Adrenal gland (tissue), 12 donors: Measurements from ENCODE around the gene ACSL4. TPM values are rescaled to one million over a fixed set of nuclear protein-coding genes. Genes with fewer than 3 reads are reported as not detected.

Source experiments
- DNase-seq, 7 donors: peaks; one replicate each; pipeline ENCODE4 v3.0.0-alpha.2; 2019 to 2020
- H3K27ac ChIP-seq, 5 donors: fragments of 200-600 bp; sonication (generic) in 4 of 5; 1 replicate in 3 of 5; 2 replicates in 2 of 5; pipeline versions ENCODE4 v1.5.1 to v1.8.0; 2016 to 2020; ENCODE audit warnings: mild to moderate bottlenecking in 1 of 5
- H3K27me3 ChIP-seq: fragments of 200-600 bp; 2 replicates; pipeline ENCODE4 v1.8.0; 2021
- H3K36me3 ChIP-seq, 2 donors: fragments of 200-600 bp; replicated peaks in 1 of 2; 1 replicate in 1 of 2; 2 replicates in 1 of 2; pipeline versions ENCODE4 v1.5.1 to v1.8.0; 2018 to 2022
- H3K4me1 ChIP-seq, 2 donors: fragments of 200-600 bp; replicated peaks in 1 of 2; 1 replicate in 1 of 2; 2 replicates in 1 of 2; pipeline versions ENCODE4 v1.5.1 to v1.8.0; 2018 to 2021
- H3K4me3 ChIP-seq, 4 donors: fragments of 200-600 bp; sonication (generic) in 3 of 4; one replicate each; pipeline ENCODE4 v1.5.1; 2016 to 2018
- H3K9me3 ChIP-seq, 3 donors: fragments of 200-600 bp; sonication (generic) in 1 of 3; replicated peaks in 1 of 3; 1 replicate in 2 of 3; 2 replicates in 1 of 3; pipeline versions ENCODE4 v1.5.1 to v1.8.0; 2016 to 2021
- POLR2A ChIP-seq, 2 donors: fragments of 450-650 bp; IDR thresholded peaks; one replicate each; pipeline ENCODE4 v1.6.1; 2017; ENCODE audit warnings: antibody characterized with exemption in 2 of 2, mild to moderate bottlenecking in 2 of 2, moderate library complexity in 1 of 2
- WGBS, 4 donors: extraction: QIAGEN DNeasy Blood & Tissue Kit in 2 of 4; methylation state at CpG; one replicate each; pipeline versions ENCODE4 v1.1.5 to v1.1.7; 2013 to 2017; 5-methylcytosine and 5-hydroxymethylcytosine counted together
- intact Hi-C, 2 donors: fragments of 100-400 bp; cut with DNase I; formaldehyde crosslinking; loops; one replicate each; pipeline versions ENCODE4 v1.14.1 to v1.15.0; 2022 to 2023
- polyA plus RNA-seq, 3 donors: library from polyadenylated mRNA; stranded (reverse); fragments of 200-250 nt in 2 of 3; fragments of 350-450 nt in 1 of 3; fragmentation: Illumina TruSeq in 1 of 3; extraction: RNeasy Lipid Tissue Mini Kit (QIAGEN cat#74804) in 1 of 3; gene quantifications; one replicate each; pipeline ENCODE4 v1.2.3, GENCODE V29; 2013 to 2014
- total RNA-seq, 9 donors: library from RNA; depleted of rRNA in 4 of 9; stranded (reverse); fragments of >200 nt in 4 of 9; fragments of 120-200 nt in 1 of 9; fragmentation: NEBNext Ultra II Directional in 1 of 9; extraction: Animal tissue kit (Norgen Biotek cat#: 25700) in 1 of 9; gene quantifications; one replicate each; pipeline versions ENCODE4 v1.1.0 to v1.2.4, GENCODE V29; 2013 to 2023
- TF ChIP-seq, protein P1 (sequence below), 6 experiments: fragments of 450-650 bp in 4 of 6; fragments of 200-600 bp in 2 of 6; sonication (generic) in 1 of 6; IDR thresholded peaks; 1 replicate in 5 of 6; 2 replicates in 1 of 6; pipeline versions ENCODE4 v1.5.1 to v1.8.0; 2016 to 2021; ENCODE audit warnings: antibody characterized with exemption in 6 of 6, mild to moderate bottlenecking in 2 of 6, moderate library complexity in 1 of 6
- donor health status: healthy with polysubstance abuse.
- donor health status: Bipolar disorder and iron deficiency.
- donor health status: DM: yes; HTN: yes; CAD: no.
- donor health status: DM: no; HTN: no; CAD: no.
- donor health status: DM: no; HTN: no; CAD: no.
- donor health status: DM: yes; HTN: yes; CAD: no.

Gene ACSL4
- total and polyA plus RNA-seq, 12 donors: 16.9 to 192 (median 114) TPM

DNA sequence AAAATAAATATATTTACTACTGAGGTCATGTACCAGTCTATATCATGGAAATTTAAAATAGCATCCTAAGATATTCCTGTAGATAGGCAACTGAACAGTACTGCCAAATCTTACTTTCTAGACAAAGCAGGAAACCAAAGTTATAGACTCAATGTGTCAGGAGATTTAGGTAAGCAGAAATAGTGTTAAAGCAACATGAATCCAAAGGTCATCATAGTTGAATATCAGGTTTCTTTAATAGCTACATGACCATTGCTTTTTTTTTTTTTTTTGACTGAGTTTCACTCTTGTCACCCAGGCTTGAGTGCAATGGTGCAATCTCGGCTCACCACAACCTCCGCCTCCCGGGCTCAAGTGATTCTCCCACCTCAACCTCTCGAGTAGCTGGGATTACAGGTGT, 20.2 kb upstream of the ACSL4 start:
- Histone ChIP-seq H3K36me3 (no peaks in the 10 kb centered on the region), H3K27ac (no peak overlapping the region), H3K4me1 (no peaks in the 10 kb centered on the region), H3K27me3 (peaks cover 4% of the 10 kb centered on the region), H3K9me3 (no peaks in the 10 kb centered on the region), H3K4me3 (no peak overlapping the region)
- DNase-seq: no peak
- intact Hi-C loops: no loop called here
- no peak for TF ChIP-seq POLR2A (IDR thresholded peaks at IDR 0.05)
- TF ChIP-seq, protein P1, sequence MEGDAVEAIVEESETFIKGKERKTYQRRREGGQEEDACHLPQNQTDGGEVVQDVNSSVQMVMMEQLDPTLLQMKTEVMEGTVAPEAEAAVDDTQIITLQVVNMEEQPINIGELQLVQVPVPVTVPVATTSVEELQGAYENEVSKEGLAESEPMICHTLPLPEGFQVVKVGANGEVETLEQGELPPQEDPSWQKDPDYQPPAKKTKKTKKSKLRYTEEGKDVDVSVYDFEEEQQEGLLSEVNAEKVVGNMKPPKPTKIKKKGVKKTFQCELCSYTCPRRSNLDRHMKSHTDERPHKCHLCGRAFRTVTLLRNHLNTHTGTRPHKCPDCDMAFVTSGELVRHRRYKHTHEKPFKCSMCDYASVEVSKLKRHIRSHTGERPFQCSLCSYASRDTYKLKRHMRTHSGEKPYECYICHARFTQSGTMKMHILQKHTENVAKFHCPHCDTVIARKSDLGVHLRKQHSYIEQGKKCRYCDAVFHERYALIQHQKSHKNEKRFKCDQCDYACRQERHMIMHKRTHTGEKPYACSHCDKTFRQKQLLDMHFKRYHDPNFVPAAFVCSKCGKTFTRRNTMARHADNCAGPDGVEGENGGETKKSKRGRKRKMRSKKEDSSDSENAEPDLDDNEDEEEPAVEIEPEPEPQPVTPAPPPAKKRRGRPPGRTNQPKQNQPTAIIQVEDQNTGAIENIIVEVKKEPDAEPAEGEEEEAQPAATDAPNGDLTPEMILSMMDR (IDR thresholded peaks at IDR 0.05): no peak
- 84 to 93% (median 88%) methylated on average over 4 of the region's 4 CpGs for WGBS, 4 donors

DNA sequence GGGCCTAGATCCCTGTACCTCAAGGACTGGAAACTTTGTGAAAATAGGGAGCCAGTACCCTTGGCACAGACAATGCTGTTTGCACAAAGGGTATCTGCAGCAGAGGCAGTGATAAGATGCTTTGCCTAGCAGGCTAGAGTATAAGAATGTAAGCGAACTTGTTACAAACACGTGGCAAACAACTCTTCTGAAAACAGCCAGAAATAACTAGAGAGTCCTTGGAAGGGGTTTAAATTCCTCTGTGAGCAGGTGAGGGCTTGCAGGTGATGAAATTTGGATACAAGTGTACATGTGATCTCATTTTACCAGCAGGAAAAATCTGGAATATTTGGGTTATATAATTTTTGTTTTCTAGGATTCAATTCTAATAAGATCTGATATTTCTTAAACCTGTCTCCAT, 18.6 kb upstream of the ACSL4 start:
- 55 to 75% (median 64%) methylated on average over 2 of the region's 2 CpGs for WGBS, 4 donors
- H3K4me1 ChIP-seq: no peaks in the 10 kb centered on the region
- TF ChIP-seq POLR2A (IDR thresholded peaks at IDR 0.05): no peak
- TF ChIP-seq, protein P1 (IDR thresholded peaks at IDR 0.05): no peak

DNA sequence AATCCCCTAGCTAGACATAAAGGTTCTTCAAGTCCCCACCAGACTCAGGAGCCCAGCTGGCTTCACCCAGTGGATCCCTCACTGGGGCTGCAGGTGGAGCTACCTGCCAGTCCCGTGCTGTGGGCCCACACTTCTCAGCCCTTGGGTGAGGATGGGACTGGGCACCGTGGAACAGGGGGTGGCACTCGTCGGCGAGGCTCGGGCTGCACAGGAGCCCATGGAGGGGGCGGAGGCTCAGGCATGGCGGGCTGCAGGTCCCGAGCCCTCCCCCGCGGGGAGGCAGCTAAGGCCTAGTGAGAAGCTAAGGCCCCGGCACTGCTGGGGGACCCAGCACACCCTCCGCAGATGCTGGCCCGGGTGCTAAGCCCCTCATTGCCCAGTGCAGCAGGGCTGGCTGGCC, 16.1 kb upstream of the ACSL4 start:
- no peak overlapping the region for H3K4me3 ChIP-seq
- 86 to 100% (median 96%) methylated on average over 2 to 14 of the region's 14 CpGs; no CpG with 5 or more reads in 1 of the 4 donors for WGBS, 4 donors
- DNase-seq: no peak
- no peaks in the 10 kb centered on the region for H3K4me1 ChIP-seq
- intact Hi-C loops: no loop called here
- peaks cover 4% of the 10 kb centered on the region for H3K27me3 ChIP-seq
- H3K36me3 ChIP-seq: no peaks in the 10 kb centered on the region
- no peaks in the 10 kb centered on the region for H3K9me3 ChIP-seq
- no peak overlapping the region for H3K27ac ChIP-seq
- TF ChIP-seq POLR2A (IDR thresholded peaks at IDR 0.05): no peak
- TF ChIP-seq, protein P1 (IDR thresholded peaks at IDR 0.05): no peak

More for the DNA sequence above, 18.6 kb upstream of the ACSL4 start:
- no peaks in the 10 kb centered on the region for H3K36me3 ChIP-seq
- no peak for DNase-seq
- intact Hi-C loops: no loop called here
- no peaks in the 10 kb centered on the region for H3K9me3 ChIP-seq
- no peak overlapping the region for H3K27ac ChIP-seq
- H3K4me3 ChIP-seq: no peak overlapping the region
- H3K27me3 ChIP-seq: peaks cover 4% of the 10 kb centered on the region

DNA sequence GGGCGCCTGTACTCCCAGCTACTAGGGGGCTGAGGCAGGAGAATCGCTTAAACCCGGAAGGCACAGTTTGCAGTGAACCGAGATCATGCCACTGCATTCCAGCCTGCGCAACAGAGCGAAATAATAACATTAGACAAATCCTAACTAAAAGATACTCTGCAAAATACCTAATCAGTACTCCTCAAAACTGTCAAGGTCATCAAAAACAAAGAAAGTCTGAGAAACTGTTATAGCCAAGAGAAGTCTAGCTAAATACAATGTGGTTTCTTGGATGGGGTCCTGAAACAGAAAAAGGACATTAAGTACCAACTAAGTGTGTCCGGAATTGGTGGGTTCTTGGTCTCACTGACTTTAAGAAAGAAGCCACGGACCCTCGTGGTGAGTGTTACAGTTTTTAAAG, 14.6 kb upstream of the ACSL4 start:
- no peaks in the 10 kb centered on the region for H3K36me3 ChIP-seq
- no peak for DNase-seq
- H3K27ac ChIP-seq: no peak overlapping the region
- intact Hi-C loops: no loop called here
- H3K27me3 ChIP-seq: peaks cover 4% of the 10 kb centered on the region
- no peaks in the 10 kb centered on the region for H3K9me3 ChIP-seq
- 87 to 96% (median 91%) methylated on average over 9 of the region's 9 CpGs for WGBS, 4 donors
- H3K4me3 ChIP-seq: no peak overlapping the region
- no peaks in the 10 kb centered on the region for H3K4me1 ChIP-seq
- no peak for TF ChIP-seq POLR2A (IDR thresholded peaks at IDR 0.05)
- TF ChIP-seq, protein P1 (IDR thresholded peaks at IDR 0.05): no peak
